ENCODE measurements around the gene GRAMD2A.

GRAMD2A gene

DNA sequence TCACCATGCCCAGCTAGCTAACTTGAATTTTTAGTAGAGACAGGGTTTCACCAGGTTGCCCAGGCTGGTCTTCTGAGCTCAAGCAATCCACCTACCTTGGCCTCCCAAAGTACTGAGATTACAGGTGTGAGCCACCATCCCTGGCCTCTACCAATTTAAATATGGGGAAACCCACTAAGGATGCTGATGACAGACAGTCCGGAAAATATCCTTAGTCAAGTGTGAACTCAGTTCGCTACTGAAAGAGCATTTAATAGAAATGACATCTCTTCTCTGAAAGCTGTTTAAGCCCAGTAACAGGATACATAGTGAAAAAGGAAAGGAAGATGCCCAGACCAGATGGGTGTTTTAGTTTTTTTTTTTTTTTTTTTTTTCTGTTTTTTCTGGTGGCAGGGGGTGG lies 7.7 kb upstream of the GRAMD2A start:
- 0 out of 2 replicates have a peak, but pooled peaks cover 4% of the 10 kb centered on the region for H3F3A ChIP-seq (ENCODE audit: insufficient read depth, low read length)

DNA sequence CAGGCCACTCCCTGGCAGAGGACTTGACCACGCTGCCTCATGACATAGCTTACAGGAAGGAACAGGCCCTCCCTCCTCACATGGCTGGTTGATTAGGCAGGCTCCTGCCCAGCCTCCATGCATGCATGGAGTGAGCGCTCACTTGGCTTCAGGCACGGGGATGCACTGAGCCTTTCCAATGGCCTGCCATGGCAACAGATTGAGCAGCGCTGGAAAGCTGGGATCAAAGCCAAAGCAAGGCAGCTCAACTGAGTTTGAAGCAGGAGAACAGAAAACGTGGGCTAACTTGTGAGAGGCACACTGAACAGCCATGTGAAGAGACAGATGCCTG lies 5.9 kb upstream of the GRAMD2A start:
- Histone ChIP-seq H3K27ac (ENCODE audit: low read depth, low read length, poor library complexity, severe bottlenecking) (no peak overlapping the region), H3K4me1 (ENCODE audit: insufficient read depth, low read length, severe bottlenecking) (no peaks in the 10 kb centered on the region), H3F3A (ENCODE audit: insufficient read depth, low read length) (0 out of 2 replicates have a peak, but pooled peaks cover 7% of the 10 kb centered on the region), H3K79me2 (ENCODE audit: insufficient read depth, low read length) (no peaks in the 10 kb centered on the region), H3K9ac (ENCODE audit: low read length) (no peak overlapping the region), H3K27me3 (ENCODE audit: insufficient read depth, low read length) (no peaks in the 10 kb centered on the region), H3K4me3 (ENCODE audit: low read depth, low read length, poor library complexity, severe bottlenecking) (no peak overlapping the region), H2AFZ (ENCODE audit: low read length) (no peak overlapping the region), H3K36me3 (ENCODE audit: insufficient read depth, low read length) (peaks cover 100% of the 10 kb centered on the region), H3K9me2 (ENCODE audit: low read depth, low read length) (no peaks in the 10 kb centered on the region), H3K9me3 (ENCODE audit: low read length) (no peaks in the 10 kb centered on the region), H4K20me1 (ENCODE audit: insufficient read depth, low read length) (no peaks in the 10 kb centered on the region), H3K4me2 (ENCODE audit: low read length) (no peak overlapping the region)
- TF ChIP-seq, protein P1, sequence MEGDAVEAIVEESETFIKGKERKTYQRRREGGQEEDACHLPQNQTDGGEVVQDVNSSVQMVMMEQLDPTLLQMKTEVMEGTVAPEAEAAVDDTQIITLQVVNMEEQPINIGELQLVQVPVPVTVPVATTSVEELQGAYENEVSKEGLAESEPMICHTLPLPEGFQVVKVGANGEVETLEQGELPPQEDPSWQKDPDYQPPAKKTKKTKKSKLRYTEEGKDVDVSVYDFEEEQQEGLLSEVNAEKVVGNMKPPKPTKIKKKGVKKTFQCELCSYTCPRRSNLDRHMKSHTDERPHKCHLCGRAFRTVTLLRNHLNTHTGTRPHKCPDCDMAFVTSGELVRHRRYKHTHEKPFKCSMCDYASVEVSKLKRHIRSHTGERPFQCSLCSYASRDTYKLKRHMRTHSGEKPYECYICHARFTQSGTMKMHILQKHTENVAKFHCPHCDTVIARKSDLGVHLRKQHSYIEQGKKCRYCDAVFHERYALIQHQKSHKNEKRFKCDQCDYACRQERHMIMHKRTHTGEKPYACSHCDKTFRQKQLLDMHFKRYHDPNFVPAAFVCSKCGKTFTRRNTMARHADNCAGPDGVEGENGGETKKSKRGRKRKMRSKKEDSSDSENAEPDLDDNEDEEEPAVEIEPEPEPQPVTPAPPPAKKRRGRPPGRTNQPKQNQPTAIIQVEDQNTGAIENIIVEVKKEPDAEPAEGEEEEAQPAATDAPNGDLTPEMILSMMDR (IDR thresholded peaks at IDR 0.05; ENCODE audit: low read length), result no peak
- no peak for TF ChIP-seq EZH2 (IDR thresholded peaks at IDR 0.05; ENCODE audit: borderline replicate concordance, low read length)

More for the DNA sequence above, 7.7 kb upstream of the GRAMD2A start:
- TF ChIP-seq EZH2 (IDR thresholded peaks at IDR 0.05; ENCODE audit: borderline replicate concordance, low read length), result no peak
- TF ChIP-seq, protein P1 (IDR thresholded peaks at IDR 0.05; ENCODE audit: low read length), result no peak
- no peaks in the 10 kb centered on the region for H3K9me2 ChIP-seq (ENCODE audit: low read depth, low read length)
- H3K27me3 ChIP-seq (ENCODE audit: insufficient read depth, low read length), result no peaks in the 10 kb centered on the region
- no peaks in the 10 kb centered on the region for H3K79me2 ChIP-seq (ENCODE audit: insufficient read depth, low read length)
- H3K4me1 ChIP-seq (ENCODE audit: insufficient read depth, low read length, severe bottlenecking), result no peaks in the 10 kb centered on the region
- H3K4me3 ChIP-seq (ENCODE audit: low read depth, low read length, poor library complexity, severe bottlenecking), result no peak overlapping the region
- H3K4me2 ChIP-seq (ENCODE audit: low read length), result no peak overlapping the region
- H3K9ac ChIP-seq (ENCODE audit: low read length), result no peak overlapping the region
- no peaks in the 10 kb centered on the region for H4K20me1 ChIP-seq (ENCODE audit: insufficient read depth, low read length)
- no peak overlapping the region for H2AFZ ChIP-seq (ENCODE audit: low read length)
- no peak overlapping the region for H3K27ac ChIP-seq (ENCODE audit: low read depth, low read length, poor library complexity, severe bottlenecking)
- H3K36me3 ChIP-seq (ENCODE audit: insufficient read depth, low read length), result peaks cover 98% of the 10 kb centered on the region
- no peaks in the 10 kb centered on the region for H3K9me3 ChIP-seq (ENCODE audit: low read length)

DNA sequence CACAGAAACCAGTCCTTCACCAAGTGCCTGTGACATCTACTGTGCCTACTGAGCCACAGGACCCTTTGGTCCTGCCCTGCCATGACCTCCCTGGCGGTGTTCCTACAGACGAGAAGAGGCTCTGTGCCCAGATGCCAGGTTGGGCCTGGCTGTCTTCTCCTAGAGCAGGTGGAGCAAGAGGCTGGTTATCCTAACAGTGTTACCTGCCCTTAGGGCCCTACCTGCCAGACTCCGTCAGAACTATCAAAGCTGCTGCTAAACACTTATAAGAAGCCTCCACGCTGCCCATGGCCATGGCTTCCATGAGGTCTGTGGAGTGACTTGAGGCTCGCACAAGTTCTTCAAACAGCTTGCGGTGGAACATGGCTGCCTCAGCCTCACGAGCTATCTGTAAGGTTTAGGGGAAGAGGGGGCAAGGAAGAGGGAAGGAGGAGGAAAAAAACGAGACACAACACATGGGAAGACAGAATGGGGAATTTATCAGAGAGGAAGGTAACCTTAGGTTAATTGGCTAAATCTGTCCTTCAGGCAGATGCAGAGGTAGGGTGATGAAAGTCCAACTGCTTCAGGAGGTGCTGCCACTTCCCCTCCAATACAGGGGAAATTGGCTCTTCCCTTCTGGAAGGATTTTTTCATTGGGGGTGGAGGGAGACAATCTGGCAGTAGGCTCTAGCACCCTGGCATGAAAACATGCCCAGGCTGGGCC lies 5.4 kb upstream of the GRAMD2A start:
- H4K20me1 ChIP-seq (ENCODE audit: insufficient read depth, low read length), result no peaks in the 10 kb centered on the region
- no peak for TF ChIP-seq EZH2 (IDR thresholded peaks at IDR 0.05; ENCODE audit: borderline replicate concordance, low read length)
- TF ChIP-seq, protein P1 (IDR thresholded peaks at IDR 0.05; ENCODE audit: low read length), result no peak

More for the DNA sequence above, 5.4 kb upstream of the GRAMD2A start:
- H3K79me2 ChIP-seq (ENCODE audit: insufficient read depth, low read length), result no peaks in the 10 kb centered on the region
- no peaks in the 10 kb centered on the region for H3K4me1 ChIP-seq (ENCODE audit: insufficient read depth, low read length, severe bottlenecking)
- H3K36me3 ChIP-seq (ENCODE audit: insufficient read depth, low read length), result peaks cover 100% of the 10 kb centered on the region
- no peak overlapping the region for H3K4me3 ChIP-seq (ENCODE audit: low read depth, low read length, poor library complexity, severe bottlenecking)
- no peak overlapping the region for H2AFZ ChIP-seq (ENCODE audit: low read length)
- H3K4me2 ChIP-seq (ENCODE audit: low read length), result no peak overlapping the region
- H3K9me2 ChIP-seq (ENCODE audit: low read depth, low read length), result no peaks in the 10 kb centered on the region
- no peaks in the 10 kb centered on the region for H3K27me3 ChIP-seq (ENCODE audit: insufficient read depth, low read length)
- H3K27ac ChIP-seq (ENCODE audit: low read depth, low read length, poor library complexity, severe bottlenecking), result no peak overlapping the region
- no peaks in the 10 kb centered on the region for H3K9me3 ChIP-seq (ENCODE audit: low read length)
- H3K9ac ChIP-seq (ENCODE audit: low read length), result no peak overlapping the region
- H3F3A ChIP-seq (ENCODE audit: insufficient read depth, low read length), result 0 out of 2 replicates have a peak, but pooled peaks cover 7% of the 10 kb centered on the region
